HuH-7 (cell line): ENCODE results near the gene LRRC4C.

Experiments used
- DNase-seq: peaks from one replicate; pipeline ENCODE4 v3.0.0; 2011; ENCODE audit warnings: low spot score

LRRC4C gene

GRCh38 chr11:41116970-41117369, 342.5 kb downstream of the LRRC4C start:
- no peak for DNase-seq

DNA sequence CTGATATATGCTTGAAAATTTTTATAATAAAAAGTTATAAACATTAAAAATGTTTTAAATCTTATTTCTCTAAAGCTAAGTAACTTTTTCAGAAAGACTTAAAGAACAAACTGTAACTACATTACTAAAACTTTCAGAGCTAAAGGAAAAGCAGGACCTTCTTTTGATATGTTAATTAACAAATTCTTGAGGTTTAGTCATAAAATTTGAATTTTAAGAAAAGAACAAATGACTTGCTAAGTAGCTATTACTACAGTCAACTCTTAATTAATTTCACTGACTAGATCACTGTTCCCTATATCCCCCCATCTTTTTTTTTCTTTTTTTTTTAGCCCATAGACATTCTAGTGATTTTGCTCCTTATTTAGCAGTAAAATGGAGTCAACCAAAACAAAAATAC, 344.4 kb downstream of the LRRC4C start:
- DNase-seq = no peak

DNA sequence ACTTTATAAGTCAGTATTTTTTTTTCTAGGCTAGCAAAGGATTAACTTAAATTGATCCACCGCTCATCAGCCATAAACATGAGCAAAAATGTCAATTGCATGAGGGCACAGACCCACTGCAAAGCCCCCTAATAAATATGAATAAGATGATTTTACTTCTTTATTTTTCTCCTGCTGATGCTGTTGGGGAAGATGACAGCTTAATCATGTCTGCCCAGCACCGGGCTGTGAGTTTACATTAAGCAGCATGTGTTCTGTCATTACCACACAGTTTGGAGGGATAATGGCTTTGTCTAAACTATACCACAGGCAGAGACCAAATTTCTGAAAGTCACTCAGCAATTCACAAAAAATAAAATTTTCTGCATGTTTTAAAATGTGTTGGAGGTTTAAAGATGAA, 346.3 kb downstream of the LRRC4C start:
- no peak for DNase-seq

DNA sequence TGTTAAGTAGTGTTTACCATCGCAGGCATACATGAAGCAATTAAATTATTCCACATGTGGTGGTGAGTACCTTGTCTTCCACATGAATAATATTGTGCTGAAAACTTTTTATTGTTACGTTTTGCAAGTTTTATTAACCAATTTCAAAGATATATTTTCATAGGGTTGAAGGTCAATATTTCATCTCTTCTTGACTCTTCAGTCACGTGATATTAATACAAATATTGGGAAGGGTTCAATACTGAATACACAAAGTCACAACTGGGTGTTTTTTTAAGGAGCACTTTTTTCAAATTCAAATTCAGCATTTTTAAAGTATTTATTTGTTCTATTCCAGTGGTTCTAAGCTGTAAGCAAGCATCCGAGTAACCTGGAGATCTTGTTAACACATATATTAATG, 348.9 kb downstream of the LRRC4C start:
- no peak for DNase-seq

DNA sequence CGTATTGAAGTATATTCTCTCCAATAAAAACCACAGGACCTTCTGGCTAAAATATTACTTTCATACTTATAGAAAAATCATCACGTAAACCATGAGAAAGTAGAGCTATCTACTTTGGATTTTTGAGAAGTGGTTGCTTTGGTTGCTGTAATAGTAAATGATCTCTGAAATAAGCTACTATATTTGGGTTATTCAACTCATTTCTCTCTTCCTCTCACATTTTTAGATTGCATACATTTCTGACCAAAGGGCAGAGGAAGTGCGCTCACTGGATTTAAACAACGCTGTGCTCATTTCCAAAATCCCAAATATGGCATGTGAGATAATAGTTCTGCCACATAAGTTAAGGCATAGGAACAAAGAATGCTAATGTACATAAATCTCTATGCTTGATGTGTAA, 357.0 kb downstream of the LRRC4C start:
- DNase-seq = no peak

GRCh38 chr11:41099654-41100053, 359.8 kb downstream of the LRRC4C start:
- DNase-seq = no peak

DNA sequence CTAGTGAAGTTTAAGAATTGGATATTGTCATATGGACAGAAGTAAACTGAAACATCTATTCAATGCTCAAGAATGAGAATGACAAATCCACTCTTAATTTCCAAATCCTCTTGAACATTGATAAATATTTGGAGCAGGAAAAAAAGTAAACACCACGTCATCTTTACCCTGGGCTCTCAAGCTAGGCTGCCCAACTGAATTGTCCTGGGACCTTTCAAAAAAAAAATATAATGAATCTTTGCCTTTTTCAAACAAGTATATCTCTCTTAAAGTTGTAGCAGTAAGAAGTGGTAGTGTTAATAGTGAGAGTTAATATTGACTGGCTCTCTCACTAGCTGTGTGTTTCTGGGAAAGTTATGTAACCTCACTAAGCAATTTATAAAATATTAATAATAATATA, 374.3 kb downstream of the LRRC4C start:
- no peak for DNase-seq

GRCh38 chr11:41081756-41082285, 377.6 kb downstream of the LRRC4C start:
- no peak for DNase-seq

DNA sequence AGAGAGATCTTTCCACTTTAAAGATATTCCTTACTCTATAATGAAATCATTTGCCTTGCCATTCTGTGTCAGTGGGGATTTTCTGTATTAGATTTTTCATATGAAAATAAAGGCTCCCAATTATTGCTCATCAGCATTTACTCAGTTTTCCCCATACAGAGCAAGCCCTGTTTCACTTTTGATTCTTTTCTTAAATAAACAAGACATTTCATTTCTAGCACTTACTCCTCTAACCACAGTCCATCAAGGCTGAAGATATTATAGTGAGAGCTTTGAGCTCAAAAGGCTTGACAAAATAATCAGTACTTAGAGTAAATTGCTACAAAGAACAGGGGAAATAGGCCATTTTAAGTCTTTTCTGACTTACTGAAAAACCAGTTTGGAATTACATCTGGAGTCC, 385.1 kb downstream of the LRRC4C start:
- no peak for DNase-seq

- no peak for DNase-seq
Measured at GRCh38 chr11:41065432-41065831, 394.0 kb downstream of the LRRC4C start.

DNA sequence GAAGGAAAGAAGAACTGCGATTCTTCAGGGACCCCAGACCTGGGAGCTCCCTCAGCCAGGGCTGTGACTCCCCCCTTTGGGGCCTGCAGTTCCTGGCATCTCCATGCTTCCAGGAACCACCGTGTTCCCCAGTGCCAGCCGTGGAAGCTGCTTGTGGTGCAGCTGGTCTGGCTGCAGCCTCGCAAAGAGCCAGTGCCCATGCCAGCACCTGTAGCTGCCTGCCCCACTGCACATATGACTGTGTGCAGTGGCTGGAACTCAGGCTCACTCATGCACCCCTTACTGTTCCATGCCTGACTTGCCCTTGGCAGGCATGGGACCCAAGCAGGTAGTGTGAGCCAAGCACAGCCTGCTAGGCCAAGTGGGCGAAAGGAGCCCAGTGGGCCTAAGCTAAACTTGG, 401.3 kb downstream of the LRRC4C start:
- no peak for DNase-seq

GRCh38 chr11:41056892-41057569, 402.4 kb downstream of the LRRC4C start:
- no peak for DNase-seq

DNA sequence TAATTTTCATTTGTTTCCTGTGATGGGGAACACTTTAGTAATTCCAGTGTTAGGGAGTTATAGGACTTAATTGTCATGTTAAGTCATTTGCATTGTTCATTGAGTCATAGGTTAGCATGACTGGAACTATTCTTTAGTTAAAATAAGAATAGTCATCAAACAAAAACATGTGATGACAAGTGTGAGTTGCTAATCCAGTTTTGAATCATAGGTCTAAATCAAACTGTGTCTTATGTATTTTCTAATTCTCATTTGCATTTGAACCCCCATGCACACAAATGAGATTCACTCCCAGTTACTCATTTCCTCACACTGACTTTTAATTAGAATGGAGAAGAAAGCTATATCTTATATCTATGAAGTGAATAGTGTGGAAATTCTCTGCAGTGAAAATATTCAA, 405.6 kb downstream of the LRRC4C start:
- no peak for DNase-seq

GRCh38 chr11:41051919-41052635, 407.4 kb downstream of the LRRC4C start:
- no peak for DNase-seq

- DNase-seq = no peak
Measured at GRCh38 chr11:41050791-41051190, 408.7 kb downstream of the LRRC4C start.

- DNase-seq = no peak
Measured at GRCh38 chr11:41047229-41047628, 412.2 kb downstream of the LRRC4C start.

DNA sequence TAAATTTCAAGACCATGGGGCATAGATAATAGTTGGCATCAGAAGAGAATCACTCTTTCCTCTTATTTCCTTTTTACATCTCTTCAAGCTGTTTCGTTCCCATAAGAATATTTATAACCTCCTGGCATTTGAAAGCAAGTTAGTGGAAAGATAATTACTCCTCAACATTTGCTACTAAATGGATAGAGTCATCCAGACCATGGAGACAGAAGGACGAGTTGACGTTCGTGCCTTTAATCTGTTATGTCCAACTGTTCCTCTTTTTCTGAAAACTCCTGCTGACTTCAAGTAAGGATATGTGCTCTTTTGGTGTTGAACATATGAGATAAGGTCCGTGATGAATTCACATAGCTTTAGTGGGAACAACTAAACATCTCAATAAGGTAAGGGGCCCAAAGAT, 414.2 kb downstream of the LRRC4C start:
- no peak for DNase-seq

DNA sequence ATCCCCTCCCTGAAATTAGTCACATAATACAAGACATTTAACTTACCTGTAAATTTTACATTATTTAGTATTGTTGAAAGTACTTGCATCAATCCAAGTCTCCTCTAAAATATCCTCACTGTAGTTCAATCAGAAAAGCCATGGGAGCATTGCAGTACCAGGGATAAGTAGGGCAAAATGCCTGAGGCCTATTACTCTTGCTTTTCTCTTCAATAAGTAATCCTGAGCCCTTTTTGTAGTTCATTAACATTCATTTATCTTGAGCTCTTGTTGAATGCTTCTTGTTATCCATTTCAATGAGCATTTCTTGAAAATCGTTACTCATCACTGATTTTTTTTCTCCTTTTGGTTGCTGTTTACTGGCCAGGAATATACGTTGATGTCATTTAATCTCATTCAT, 414.7 kb downstream of the LRRC4C start:
- DNase-seq = no peak

GRCh38 chr11:41042688-41043087, 416.8 kb downstream of the LRRC4C start:
- DNase-seq = no peak

GRCh38 chr11:41040474-41040873, 419.0 kb downstream of the LRRC4C start:
- DNase-seq = no peak

- DNase-seq = no peak
Measured at GRCh38 chr11:41039592-41039991, 419.9 kb downstream of the LRRC4C start.

GRCh38 chr11:41031551-41032060, 427.8 kb downstream of the LRRC4C start:
- DNase-seq = no peak

DNA sequence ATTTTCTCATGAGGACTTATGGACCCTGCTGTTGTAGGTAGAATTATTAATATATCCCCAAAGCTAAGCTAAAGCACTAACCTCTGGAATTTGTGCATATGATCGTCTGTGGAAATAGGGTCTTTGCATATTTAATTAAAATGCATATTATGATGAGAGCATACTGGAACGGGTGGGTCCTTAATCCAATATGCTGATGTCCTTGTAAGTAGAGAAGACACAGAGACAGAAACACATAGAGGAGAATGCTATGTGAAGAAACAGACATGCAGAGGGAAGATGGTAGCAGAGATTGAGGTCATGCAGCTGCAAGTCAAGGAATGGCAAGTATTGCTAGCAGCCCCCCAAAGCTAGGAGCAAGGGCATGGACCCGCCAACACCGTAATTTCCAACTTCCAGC, 439.2 kb downstream of the LRRC4C start:
- DNase-seq = no peak
